Renal pelvis (tissue), 4 donors: ENCODE data around the gene TSPEAR. TPM values are rescaled to one million over a fixed set of nuclear protein-coding genes. Genes with fewer than 3 reads are reported as not detected.

ENCODE experiments used
- DNase-seq: peaks from one replicate; pipeline ENCODE4 v3.0.0-alpha.2; 2013
- polyA plus RNA-seq, 3 donors: library from polyadenylated mRNA; unstranded; fragments of 120-200 nt; gene quantifications; one replicate each; pipeline ENCODE4 v1.2.1, GENCODE V29; 2013; ENCODE audit not compliant: insufficient read length in 3 of 3

Gene TSPEAR
- polyA plus RNA-seq, 3 donors = 0.95 to 1.1 (median 1.0) TPM

- no peak for DNase-seq
These were observed 195.8 kb downstream of the TSPEAR start for GRCh38 chr21:44515359-44516165.

GRCh38 chr21:44514746-44515358 is 196.5 kb downstream of the TSPEAR start:
- no peak for DNase-seq

DNA sequence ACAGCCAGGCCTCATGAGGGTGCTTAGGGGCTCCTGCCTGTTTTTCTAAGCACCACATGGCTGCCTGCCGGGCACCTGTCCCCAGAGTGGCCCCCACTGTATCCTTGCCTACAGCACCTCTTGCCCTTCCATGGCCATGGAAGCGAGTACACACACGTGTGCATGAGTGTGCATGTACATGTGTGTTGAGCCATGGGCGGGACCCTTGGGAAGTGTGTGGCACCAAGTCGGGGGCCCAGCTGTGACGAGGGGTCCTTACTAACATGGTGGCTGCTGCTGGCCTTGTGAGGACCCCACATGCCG is 197.2 kb downstream of the TSPEAR start:
- no peak for DNase-seq

- no peak for DNase-seq
These were observed 197.8 kb downstream of the TSPEAR start for GRCh38 chr21:44513389-44514217.

GRCh38 chr21:44512496-44513388 is 198.6 kb downstream of the TSPEAR start:
- DNase-seq = no peak

DNA sequence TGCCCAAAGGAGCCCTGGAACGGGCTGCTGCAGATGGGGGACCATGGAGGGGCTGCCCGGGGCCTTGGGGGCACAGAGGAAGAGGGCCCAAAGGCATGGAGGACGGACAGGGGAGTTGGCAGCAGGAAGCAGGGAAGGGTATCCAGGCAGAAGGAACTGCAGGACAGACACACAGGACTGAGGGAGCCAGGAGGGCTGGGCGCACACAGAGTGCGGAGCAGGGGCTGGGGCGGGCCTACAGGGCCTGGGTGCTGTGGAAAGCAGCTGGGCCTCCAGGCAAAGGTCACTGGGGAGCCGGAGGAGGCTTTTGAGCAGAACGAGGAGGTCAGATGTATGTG is 199.5 kb downstream of the TSPEAR start:
- DNase-seq = no peak

DNA sequence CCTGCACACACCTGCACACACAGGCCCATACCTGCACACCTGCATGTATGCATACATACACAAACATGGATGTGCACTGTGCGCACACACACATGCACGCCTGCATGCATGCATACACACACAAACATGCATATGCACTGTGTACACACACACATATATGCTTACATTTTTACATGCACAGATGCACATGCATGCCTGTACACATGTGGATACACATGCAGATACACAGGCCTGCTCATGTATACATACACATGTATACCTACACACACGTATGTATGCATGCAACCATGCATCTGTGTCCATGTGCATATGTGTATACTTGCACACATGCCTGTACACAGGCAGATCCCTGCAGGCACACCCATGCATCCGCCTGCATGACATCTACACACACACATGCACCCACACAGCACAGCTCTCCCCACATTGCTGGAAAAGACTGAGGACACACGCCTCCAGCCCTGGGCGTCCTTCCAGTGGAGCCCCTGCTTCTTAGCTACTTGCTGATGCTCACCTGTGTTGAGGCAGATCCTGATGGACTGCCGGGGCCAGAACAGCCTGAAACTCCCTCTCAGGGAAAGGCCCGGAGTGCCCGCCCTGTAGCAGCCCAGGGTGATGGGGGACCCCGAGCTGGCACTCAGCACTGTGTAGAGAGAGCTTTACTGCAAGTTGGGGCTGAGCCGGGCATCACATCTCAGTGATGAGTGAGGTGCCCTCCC is 200.0 kb downstream of the TSPEAR start:
- no peak for DNase-seq

DNA sequence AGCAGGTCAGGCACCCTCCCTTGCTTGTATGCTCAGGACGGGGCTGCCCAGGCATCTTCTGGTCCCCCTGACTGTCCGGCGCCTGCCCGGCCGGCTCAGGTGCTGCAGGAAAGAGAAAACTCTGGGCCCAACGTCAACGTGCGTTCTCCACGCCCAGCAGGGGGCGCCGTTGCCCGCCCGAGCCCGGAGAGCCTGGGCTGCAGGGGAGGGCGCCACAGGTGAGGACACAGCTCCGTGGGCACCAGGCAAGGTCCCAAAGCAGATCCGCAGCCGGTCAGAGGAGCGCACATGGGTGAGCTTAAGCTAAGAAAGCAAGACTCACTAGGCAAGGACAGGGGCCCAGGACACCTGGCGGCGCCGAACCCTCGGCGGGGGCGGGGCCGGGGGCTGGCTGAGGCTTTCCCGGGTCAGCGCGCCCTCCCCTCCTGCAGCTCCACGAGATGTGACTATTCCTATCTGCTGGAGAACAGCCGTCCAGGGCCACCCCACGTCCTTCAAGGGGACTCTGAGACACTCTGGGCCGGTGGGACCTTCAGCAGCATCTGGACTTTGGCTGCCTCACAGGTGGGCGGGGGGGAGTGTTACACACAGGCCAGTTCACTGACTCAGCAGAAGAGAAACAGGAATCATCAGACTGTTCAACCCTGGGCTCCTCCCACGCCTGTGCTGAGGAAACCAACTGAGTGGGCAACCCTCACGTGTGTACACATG is 200.7 kb downstream of the TSPEAR start:
- peak; percentile 58 for DNase-seq

DNA sequence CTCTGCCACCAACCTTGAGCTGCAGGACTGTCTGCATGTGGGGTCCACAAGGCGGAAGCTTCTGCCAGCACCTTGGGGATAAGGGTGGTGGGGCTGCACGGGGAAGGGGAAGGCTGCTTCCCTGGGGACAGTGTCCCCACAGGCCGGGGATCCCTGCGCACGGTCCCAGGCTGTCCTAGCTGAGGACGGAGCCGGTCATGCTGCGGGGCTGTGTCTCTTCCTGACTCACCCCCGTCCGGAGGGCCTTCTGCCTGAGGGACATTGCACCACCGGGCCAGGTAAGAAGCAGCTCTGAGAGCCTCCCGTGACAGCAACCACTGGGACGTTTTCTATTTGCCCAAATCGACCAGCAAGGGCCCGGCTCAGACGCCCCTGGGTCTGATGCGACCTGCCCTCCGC is 201.3 kb downstream of the TSPEAR start:
- no peak for DNase-seq

GRCh38 chr21:44509539-44509938 is 201.8 kb downstream of the TSPEAR start:
- no peak for DNase-seq

- no peak for DNase-seq
These were observed 202.5 kb downstream of the TSPEAR start for GRCh38 chr21:44508711-44509445.

GRCh38 chr21:44508426-44508710 is 203.0 kb downstream of the TSPEAR start:
- DNase-seq = no peak

- DNase-seq = no peak
These were observed 203.5 kb downstream of the TSPEAR start for GRCh38 chr21:44507673-44508425.

DNA sequence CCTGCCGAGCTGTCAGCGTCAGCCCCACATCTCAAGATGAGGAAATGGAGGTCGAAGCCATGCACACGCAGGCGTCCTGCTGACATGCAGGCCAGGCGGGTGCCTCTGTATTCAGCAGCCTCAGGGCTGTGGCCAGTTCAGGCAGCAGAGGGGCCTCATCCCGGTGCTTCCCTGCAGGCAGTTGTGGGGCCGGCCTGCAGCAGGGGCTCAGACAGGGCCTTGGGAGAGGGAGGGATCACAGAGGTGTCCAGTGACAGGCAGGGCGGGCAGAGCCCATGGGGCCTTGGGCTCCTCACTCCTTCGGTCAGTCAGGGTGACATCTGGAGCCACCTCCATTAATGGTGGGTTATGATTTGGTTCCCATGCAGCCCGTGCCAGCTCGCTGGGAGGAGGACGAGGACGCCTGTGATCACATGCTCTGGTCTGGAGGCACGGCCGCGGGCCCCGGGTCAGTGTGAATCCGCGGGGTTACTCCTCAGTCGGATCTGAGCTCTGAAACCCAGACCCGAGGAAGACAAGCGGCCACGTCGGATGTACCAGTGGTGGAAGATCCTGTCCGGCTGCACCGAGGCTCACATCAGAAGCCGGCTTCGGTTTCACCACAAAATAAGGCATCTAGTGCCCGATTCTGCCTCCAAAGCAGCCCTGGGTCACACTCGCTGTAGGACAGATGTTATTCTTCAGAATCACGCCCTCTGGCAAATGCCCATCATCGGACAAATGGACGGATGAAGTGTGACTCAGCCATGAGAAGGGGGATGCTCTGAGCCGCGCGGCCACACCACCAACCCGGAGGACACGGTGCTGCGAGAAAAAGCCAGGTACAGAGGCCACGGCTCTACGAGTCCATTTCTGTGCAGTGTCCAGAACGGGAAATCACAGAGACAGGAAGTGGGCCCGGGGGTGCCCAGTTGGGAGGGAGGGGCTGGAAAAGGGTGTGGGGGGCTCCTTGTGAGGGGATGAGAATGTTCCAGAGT is 204.8 kb downstream of the TSPEAR start:
- no peak for DNase-seq

DNA sequence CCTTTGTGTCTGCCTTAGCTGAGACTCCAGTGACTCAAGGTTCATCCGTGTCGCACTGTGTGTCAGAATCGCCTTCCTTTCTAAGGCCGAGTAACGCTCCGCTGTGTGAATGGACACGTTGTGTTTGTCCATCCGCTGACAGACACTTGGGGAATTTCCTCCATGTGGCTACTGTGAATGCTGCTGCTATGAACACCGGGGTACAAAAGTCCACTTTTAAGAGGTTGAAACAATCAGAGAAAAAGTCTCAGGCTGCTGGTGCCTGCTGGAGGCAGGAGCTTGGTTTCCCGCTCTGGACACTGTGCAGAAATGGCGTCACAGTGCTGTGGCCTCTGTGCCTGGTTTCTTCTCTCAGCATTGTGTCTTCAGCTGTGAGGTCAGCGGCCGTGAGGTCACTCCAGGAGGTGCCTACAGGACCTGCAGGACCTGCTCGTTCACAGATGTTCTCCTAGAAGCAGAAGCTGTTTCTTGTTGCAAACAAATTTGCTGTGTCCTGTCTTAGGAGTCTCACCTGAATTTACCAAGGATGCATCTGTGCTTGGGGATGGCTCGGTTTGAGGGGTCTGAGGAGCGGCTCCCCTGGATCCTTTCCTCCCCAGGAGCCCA is 205.6 kb downstream of the TSPEAR start:
- no peak for DNase-seq

GRCh38 chr21:44503901-44504399 is 207.4 kb downstream of the TSPEAR start:
- DNase-seq = no peak
